Measurements from ENCODE around the gene SPATS2.

GRCh38 chr12:49483619-49484018 is 116.4 kb downstream of the SPATS2 start:
- TF ChIP-seq CREB1 (IDR thresholded peaks at IDR 0.05; ENCODE audit: low read depth) (no peak), REST (IDR thresholded peaks at IDR 0.05; ENCODE audit: low read depth) (no peak), TAF1 (IDR thresholded peaks at IDR 0.05; ENCODE audit: low read depth) (no peak), ZBTB7A (IDR thresholded peaks at IDR 0.05; ENCODE audit: low read depth) (no peak), FOXM1 (IDR thresholded peaks at IDR 0.05; ENCODE audit: borderline replicate concordance, low read depth) (no peak), RAD21 (IDR thresholded peaks at IDR 0.05; ENCODE audit: low read depth) (no peak), YY1 (IDR thresholded peaks at IDR 0.05; ENCODE audit: low read depth) (no peak), MAX (IDR thresholded peaks at IDR 0.05) (no peak)

Measured in Ishikawa (cell line).